ENCODE results near the gene JMJD6.

- no peak for TF ChIP-seq CTCF (IDR thresholded peaks at IDR 0.05 in 2 of 3, conservative IDR thresholded peaks at IDR 0.05 in 1 of 3; ENCODE audit: insufficient read depth in 2 of 3, low read depth in 1 of 3, low read length in 3 of 3)
- TF ChIP-seq TCF7L2 (IDR thresholded peaks at IDR 0.05; ENCODE audit: low read depth, low read length): no peak
- no peak for TF ChIP-seq SRSF1 (IDR thresholded peaks at IDR 0.05; ENCODE audit: low read depth, low read length)
- no peak for TF ChIP-seq ELK3 (CRISPR knock-in tag; IDR thresholded peaks at IDR 0.05)
Observed at GRCh38 chr17:76757256-76757655, 30.9 kb upstream of the JMJD6 start.
